ENCODE results near the gene IL5RA.

GRCh38 chr3:3031326-3031725 lies 78.8 kb downstream of the IL5RA start:
- TF ChIP-seq CTCF (IDR thresholded peaks at IDR 0.05; ENCODE audit: insufficient read depth, low read length) (no peak), REST (IDR thresholded peaks at IDR 0.05; ENCODE audit: insufficient replicate concordance, low read depth) (no peak)

All from HL-60 (cell line).